Spleen (tissue), 7 donors: ENCODE results near the gene ZNF230.

ENCODE experiments used
- CTCF ChIP-seq, 11 experiments: fragments of 200-600 bp in 7 of 11; fragments of 450-650 bp in 4 of 11; sonication (generic) in 4 of 11; IDR thresholded peaks in 8 of 11; conservative IDR thresholded peaks in 3 of 11; 1 replicate in 7 of 11; 2 replicates in 4 of 11; pipeline versions ENCODE4 v1.4.0 to v1.8.0; 2016 to 2021; ENCODE audit warnings: antibody characterized with exemption in 11 of 11, inconsistent platforms in 4 of 11, mild to moderate bottlenecking in 1 of 11
- POLR2A ChIP-seq, 3 donors: fragments of 450-650 bp; IDR thresholded peaks; one replicate each; pipeline ENCODE4 v1.5.1; 2017; ENCODE audit warnings: antibody characterized with exemption in 3 of 3, mild to moderate bottlenecking in 1 of 3
- donor health status: DM: no; HTN: no; CAD: no; lungs with moderate emphysema.
- donor health status: DM: no; HTN: no; CAD: no.
- donor health status: DM: no; HTN: no; CAD: no.

GRCh38 chr19:44021221-44021620 lies 18.5 kb downstream of the ZNF230 start:
- no peak for TF ChIP-seq CTCF (IDR thresholded peaks at IDR 0.05 in 8 of 11, conservative IDR thresholded peaks at IDR 0.05 in 3 of 11)
- TF ChIP-seq POLR2A (IDR thresholded peaks at IDR 0.05): no peak
